Heart right ventricle (tissue), 16 donors: Measurements from ENCODE around the gene TCEAL7. TPM values are rescaled to one million over a fixed set of nuclear protein-coding genes. Genes with fewer than 3 reads are reported as not detected.

Experiments used
- ATAC-seq, 8 donors: fragments of 200-7000 bp; cut with Tn5 transposase; one replicate each; pipeline ENCODE4 v1.9.1; 2020; ENCODE audit warnings: mild to moderate bottlenecking in 8 of 8, moderate library complexity in 8 of 8, moderate number of reproducible peaks in 1 of 8
- DNase-seq, 2 donors: peaks; one replicate each; pipeline ENCODE4 v3.0.0-alpha.2; 2020
- H3K27ac ChIP-seq, 10 donors: fragments of 200-600 bp; sonication (generic) in 2 of 10; one replicate each; pipeline versions ENCODE4 v1.5.0 to v1.8.0; 2020 to 2022; ENCODE audit warnings: mild to moderate bottlenecking in 3 of 10
- H3K27me3 ChIP-seq, 7 donors: fragments of 200-600 bp; one replicate each; pipeline ENCODE4 v1.8.0; 2021 to 2022; ENCODE audit warnings: mild to moderate bottlenecking in 2 of 7
- H3K36me3 ChIP-seq, 9 donors: fragments of 200-600 bp; sonication (generic) in 1 of 9; one replicate each; pipeline versions ENCODE4 v1.5.0 to v1.8.0; 2020 to 2022; ENCODE audit warnings: mild to moderate bottlenecking in 2 of 9
- H3K4me1 ChIP-seq, 9 donors: fragments of 200-600 bp; sonication (generic) in 1 of 9; one replicate each; pipeline versions ENCODE4 v1.5.0 to v1.8.0; 2020 to 2022; ENCODE audit warnings: mild to moderate bottlenecking in 4 of 9
- H3K4me3 ChIP-seq, 10 donors: fragments of 200-600 bp; sonication (generic) in 2 of 10; one replicate each; pipeline versions ENCODE4 v1.5.0 to v1.8.0; 2020 to 2022; ENCODE audit warnings: mild to moderate bottlenecking in 7 of 10, moderate library complexity in 2 of 10
- H3K9me3 ChIP-seq, 11 donors: fragments of 200-600 bp in 10 of 11; sonication (generic) in 2 of 11; one replicate each; pipeline versions ENCODE4 v1.5.0 to v1.8.0; 2013 to 2022; ENCODE audit warnings: mild to moderate bottlenecking in 2 of 11, control low read depth in 1 of 11, moderate library complexity in 1 of 11
- CTCF ChIP-seq, 9 donors: fragments of 200-600 bp; sonication (generic) in 2 of 9; IDR thresholded peaks; one replicate each; pipeline versions ENCODE4 v1.5.0 to v1.8.0; 2021 to 2022; ENCODE audit warnings: antibody characterized with exemption in 9 of 9, mild to moderate bottlenecking in 5 of 9, moderate library complexity in 1 of 9
- WGBS, 2 donors: extraction: QIAGEN DNeasy Blood & Tissue Kit; methylation state at CpG; one replicate each; pipeline ENCODE4 v1.1.7; 2013; ENCODE audit warnings: inconsistent platforms in 1 of 2; 5-methylcytosine and 5-hydroxymethylcytosine counted together
- intact Hi-C, 10 donors: fragments of 100-400 bp; cut with DNase I; formaldehyde crosslinking; loops; one replicate each; pipeline versions ENCODE4 v1.11.1 to v1.14.2; 2022
- polyA plus RNA-seq, 2 donors: library from polyadenylated mRNA; stranded (reverse); fragments of 200-250 nt; gene quantifications; one replicate each; pipeline ENCODE4 v1.2.3, GENCODE V29; 2013
- total RNA-seq, 10 donors: library from RNA; stranded (reverse); fragmentation: NEBNext Ultra II Directional in 3 of 10; extraction: Animal tissue kit (Norgen Biotek cat#: 25700) in 3 of 10; gene quantifications; one replicate each; pipeline versions ENCODE4 v1.2.1 to v1.2.4, GENCODE V29; 2021 to 2023
- donor health status: Arrhythmogenic right ventricular cardiomyopathy.
- donor health status: ischemic (EF 13 %, LVEDD 7.1; RV severe dilation, severe dysfunction).
- donor health status: healthy with polysubstance abuse.
- donor health status: DM: no; HTN: yes; CAD: no.
- donor health status: DM: no; HTN: no; CAD: no.
- donor health status: ischemic (EF 25% LVEDD 6.9; RV normal size, moderate dysfunction).
- donor health status: ischemic (EF 25% LVEDD 5.7; RV mildly dilated, moderate dysfunction).
- donor health status: healthy.
- donor health status: DM: yes; HTN: yes; CAD: no.
- donor health status: Ischemic cardiomyopathy.
- donor health status: ischemic (EF 35%, LVEDD 5.7; RV mildly dilated, moderate dysfunction).
- donor health status: nonischemic (EF 11% LVEDD 7.7; RV severe dilation, severe dysfunction).
- donor health status: DM: yes; HTN: yes; CAD: no.
- donor health status: PGD.
- donor health status: ischemic (EF 29% LVEDD 5.4; RV normal size, mild dysfunction).
- donor health status: nonischemic (EF 23%, LVEDD 6.1; RV moderate dilation, normal function).

TCEAL7 gene
- total and polyA plus RNA-seq, 12 donors = 2.0 to 5.6 (median 3.6) TPM

- H3K9me3 ChIP-seq = no peaks in the 10 kb centered on the region
- 94% methylated on average over 3 of the region's 3 CpGs for WGBS, 2 donors
- no peak for DNase-seq
- TF ChIP-seq CTCF (IDR thresholded peaks at IDR 0.05) = no peak
- no peaks in the 10 kb centered on the region for H3K36me3 ChIP-seq
- intact Hi-C loops = no loop called here
- no peak for ATAC-seq
- no peak overlapping the region for H3K4me3 ChIP-seq
- H3K27ac ChIP-seq = no peak overlapping the region
- peaks cover 0 to 13% (median 0%) of the 10 kb centered on the region in 7 donors for H3K27me3 ChIP-seq
- H3K4me1 ChIP-seq = peaks cover 0 to 9% (median 0%) of the 10 kb centered on the region in 9 donors
Measured at GRCh38 chrX:103373581-103373980, 43.5 kb downstream of the TCEAL7 start.

- intact Hi-C loops = no loop called here
- no peak for TF ChIP-seq CTCF (IDR thresholded peaks at IDR 0.05)
- Histone ChIP-seq H3K36me3 (peaks cover 0 to 4% (median 0%) of the 10 kb centered on the region in 9 donors), H3K4me3 (peak within 1 kb of the TSS; percentile 66 to 77 (median 70)), H3K4me1 (peaks cover 0 to 9% (median 0%) of the 10 kb centered on the region in 9 donors), H3K9me3 (no peaks in the 10 kb centered on the region), H3K27me3 (peaks cover 0 to 3% (median 0%) of the 10 kb centered on the region in 7 donors), H3K27ac (peak within 1 kb of the TSS; percentile 42 to 83 (median 79))
- 4 to 7% methylated on average over 25 to 57 of the region's 62 CpGs for WGBS, 2 donors
- DNase-seq (peak; percentile 28 to 60), ATAC-seq (peak; percentile 88 to 95 (median 92))
Measured at GRCh38 chrX:103376118-103376978, 46.3 kb downstream of the TCEAL7 start, which contains the start of gene BEX3. Gene BEX3 (plus strand): TSS chrX:103376538. CDS start chrX:103377522, 984 bp downstream.

GRCh38 chrX:103376979-103377324 is 46.9 kb downstream of the TCEAL7 start:
- Histone ChIP-seq H3K4me3 (peak overlapping the region; percentile 66 to 77 (median 70)), H3K36me3 (peaks cover 0 to 4% (median 0%) of the 10 kb centered on the region in 9 donors), H3K9me3 (no peaks in the 10 kb centered on the region), H3K27ac (peak overlapping the region; percentile 42 to 83 (median 79)), H3K4me1 (peaks cover 0 to 9% (median 0%) of the 10 kb centered on the region in 9 donors), H3K27me3 (peaks cover 0 to 3% (median 0%) of the 10 kb centered on the region in 7 donors)
- intact Hi-C loops = no loop called here
- ATAC-seq (peak; percentile 51 to 86 (median 74)), DNase-seq (peak in 1 of 2 donors; percentile 7)
- WGBS, 2 donors = 0 to 1% methylated on average over 12 to 19 of the region's 19 CpGs
- TF ChIP-seq CTCF (IDR thresholded peaks at IDR 0.05) = no peak

- H3K27me3 ChIP-seq = peaks cover 0 to 5% (median 0%) of the 10 kb centered on the region in 7 donors
- no peak overlapping the region for H3K4me3 ChIP-seq
- peaks cover 0 to 4% (median 0%) of the 10 kb centered on the region in 9 donors for H3K36me3 ChIP-seq
- no peaks in the 10 kb centered on the region for H3K9me3 ChIP-seq
- intact Hi-C loops = no loop called here
- H3K27ac ChIP-seq = no peak overlapping the region
- peaks cover 0 to 9% (median 0%) of the 10 kb centered on the region in 9 donors for H3K4me1 ChIP-seq
- TF ChIP-seq CTCF (IDR thresholded peaks at IDR 0.05) = no peak
- WGBS, 2 donors = 74 to 87% methylated on average over 2 of the region's 2 CpGs
- DNase-seq (no peak), ATAC-seq (no peak)
Measured at GRCh38 chrX:103378990-103379389, 49.0 kb downstream of the TCEAL7 start.

Other genes with a start within 250 kb of the TCEAL7 start
- 1 to 10 TPM in 1 of 10 donors, under 1 TPM in 5, not detected in 4; 0.14 to 1.3 (median 0.40) TPM for gene NXF3, start 237.1 kb upstream of the TCEAL7 start, total RNA-seq
- gene NXF3, start 237.1 kb upstream of the TCEAL7 start, polyA plus RNA-seq = 1 to 10 TPM in 1 of 2 donors, under 1 TPM in 1; 0.10 to 1.2 TPM
- 10 to 100 TPM; 32.1 to 61.6 (median 46.3) TPM for gene BEX4, start 115.1 kb upstream of the TCEAL7 start, total RNA-seq
- 10 to 100 TPM; 34.7 to 38.2 TPM for gene BEX4, start 115.1 kb upstream of the TCEAL7 start, polyA plus RNA-seq
- 10 to 100 TPM; 39.2 to 56.6 (median 51.9) TPM for gene TCEAL8, start 75.1 kb upstream of the TCEAL7 start, total RNA-seq
- gene TCEAL8, start 75.1 kb upstream of the TCEAL7 start, polyA plus RNA-seq = 10 to 100 TPM; 39.6 to 45.0 TPM
- under 1 TPM in 5 of 10 donors, not detected in 5; 0.23 to 0.33 (median 0.28) TPM for gene TCEAL5, start 53.5 kb upstream of the TCEAL7 start, total RNA-seq
- gene TCEAL5, start 53.5 kb upstream of the TCEAL7 start, polyA plus RNA-seq = under 1 TPM; 0.23 to 0.37 TPM
- gene BEX2, start 19.2 kb upstream of the TCEAL7 start, total RNA-seq = 1 to 10 TPM in 6 of 10 donors, under 1 TPM in 3, not detected in 1; 0.65 to 5.4 (median 1.9) TPM
- gene BEX2, start 19.2 kb upstream of the TCEAL7 start, polyA plus RNA-seq = 1 to 10 TPM in 1 of 2 donors, under 1 TPM in 1; 0.37 to 3.4 TPM
- gene TCEAL9, start 26.3 kb downstream of the TCEAL7 start, total RNA-seq = 10 to 100 TPM; 14.8 to 46.0 (median 23.1) TPM
- gene TCEAL9, start 26.3 kb downstream of the TCEAL7 start, polyA plus RNA-seq = 10 to 100 TPM; 47.8 to 56.9 TPM
- 100 to 1,000 TPM; 108 to 158 (median 137) TPM for gene BEX3, start 46.3 kb downstream of the TCEAL7 start, total RNA-seq
- gene BEX3, start 46.3 kb downstream of the TCEAL7 start, polyA plus RNA-seq = 10 to 100 TPM; 45.3 to 64.9 TPM
- under 1 TPM in 6 of 10 donors, not detected in 4; 0.15 to 0.41 (median 0.26) TPM for gene RAB40A, start 189.2 kb downstream of the TCEAL7 start, total RNA-seq
- gene RAB40A, start 189.2 kb downstream of the TCEAL7 start, polyA plus RNA-seq = under 1 TPM; 0.04 to 0.44 TPM